Activated CD4-positive, alpha-beta memory T cell treated with anti-CD3 and anti-CD28 coated beads, Interleukin-2, amount 10 ng/mL, durations not matched to agents 7 days and 5 days (primary cell): ENCODE data around the gene ADGRG6. TPM values are rescaled to one million over a fixed set of nuclear protein-coding genes. Genes with fewer than 3 reads are reported as not detected.
"Not testable (repeated sequence)": the region's sequence is repeated elsewhere in the genome, so short reads cannot be mapped to it uniquely, and the experiment has no call there.

Experiments used
- CTCF ChIA-PET: fragments of 350-600 bp; sonication (Branson Sonifier 250); formaldehyde crosslinking; loops from one replicate; lab custom pipeline; 2021; ENCODE audit warnings: antibody characterized with exemption, inconsistent platforms; lab: Charles Lee
- POLR2A ChIA-PET: fragments of 350-600 bp; sonication (Branson Sonifier 250); formaldehyde crosslinking; loops from one replicate; lab custom pipeline; 2021; ENCODE audit warnings: antibody characterized with exemption; lab: Charles Lee
- DNase-seq: peaks from one replicate; pipeline ENCODE4 v3.0.0-alpha.2; 2020
- H3K27ac Mint-ChIP-seq: one replicate; pipeline ENCODE4 v1.8.0; 2021; ENCODE audit warnings: mild to moderate bottlenecking, mixed read lengths
- H3K27me3 Mint-ChIP-seq: one replicate; pipeline ENCODE4 v1.8.0; 2021; ENCODE audit warnings: mixed read lengths
- H3K36me3 Mint-ChIP-seq: one replicate; pipeline ENCODE4 v1.8.0; 2021; ENCODE audit warnings: low read depth, mixed read lengths
- H3K4me1 Mint-ChIP-seq: one replicate; pipeline ENCODE4 v1.8.0; 2021; ENCODE audit warnings: mixed read lengths
- H3K4me3 Mint-ChIP-seq: one replicate; pipeline ENCODE4 v1.8.0; 2021; ENCODE audit warnings: mild to moderate bottlenecking, mixed read lengths
- H3K9me3 Mint-ChIP-seq: one replicate; pipeline ENCODE4 v1.8.0; 2021; ENCODE audit warnings: mixed read lengths
- total RNA-seq, 2 experiments: library from RNA; stranded (reverse); gene quantifications; one replicate each; pipeline ENCODE4 v1.2.3, GENCODE V29; 2021

Gene ADGRG6
- total RNA-seq, 2 experiments from 2014 or later: not detected

GRCh38 chr6:142279350-142280180 lies 22.2 kb upstream of the ADGRG6 start:
- Mint-ChIP-seq H3K9me3 (no peaks in the 10 kb centered on the region), H3K4me1 (no peaks in the 10 kb centered on the region), H3K36me3 (no peaks in the 10 kb centered on the region), H3K4me3 (no peak overlapping the region), H3K27me3 (peaks cover 2% of the 10 kb centered on the region), H3K27ac (no peak overlapping the region)
- DNase-seq: no peak
- ChIA-PET CTCF (no interaction called here), POLR2A (no interaction called here)

GRCh38 chr6:142280265-142280664 lies 21.5 kb upstream of the ADGRG6 start:
- Mint-ChIP-seq H3K36me3 (no peaks in the 10 kb centered on the region), H3K4me3 (no peak overlapping the region), H3K4me1 (no peaks in the 10 kb centered on the region), H3K27ac (no peak overlapping the region), H3K27me3 (peaks cover 2% of the 10 kb centered on the region), H3K9me3 (no peaks in the 10 kb centered on the region)
- CTCF ChIA-PET: no interaction called here
- no peak for DNase-seq
- POLR2A ChIA-PET: no interaction called here

GRCh38 chr6:142280927-142281326 lies 20.9 kb upstream of the ADGRG6 start:
- CTCF ChIA-PET: no interaction called here
- POLR2A ChIA-PET: no interaction called here
- no peak overlapping the region for H3K27ac Mint-ChIP-seq
- H3K4me3 Mint-ChIP-seq: no peak overlapping the region
- H3K4me1 Mint-ChIP-seq: no peaks in the 10 kb centered on the region
- no peaks in the 10 kb centered on the region for H3K9me3 Mint-ChIP-seq
- no peak for DNase-seq
- H3K27me3 Mint-ChIP-seq: peaks cover 2% of the 10 kb centered on the region
- H3K36me3 Mint-ChIP-seq: no peaks in the 10 kb centered on the region

- H3K36me3 Mint-ChIP-seq, H3K27ac Mint-ChIP-seq, H3K4me1 Mint-ChIP-seq, DNase-seq, H3K4me3 Mint-ChIP-seq, H3K9me3 Mint-ChIP-seq, H3K27me3 Mint-ChIP-seq, CTCF ChIA-PET, POLR2A ChIA-PET: not testable (repeated sequence)
Measured at GRCh38 chr6:142283138-142283537, 18.7 kb upstream of the ADGRG6 start.

- CTCF ChIA-PET: no interaction called here
- H3K4me3 Mint-ChIP-seq: no peak overlapping the region
- DNase-seq: no peak
- POLR2A ChIA-PET: no interaction called here
- no peak overlapping the region for H3K27ac Mint-ChIP-seq
- no peaks in the 10 kb centered on the region for H3K9me3 Mint-ChIP-seq
- H3K4me1 Mint-ChIP-seq: no peaks in the 10 kb centered on the region
- peaks cover 2% of the 10 kb centered on the region for H3K27me3 Mint-ChIP-seq
- no peaks in the 10 kb centered on the region for H3K36me3 Mint-ChIP-seq
Measured at GRCh38 chr6:142284419-142284818, 17.4 kb upstream of the ADGRG6 start.

- Mint-ChIP-seq H3K27me3 (peaks cover 2% of the 10 kb centered on the region), H3K36me3 (no peaks in the 10 kb centered on the region), H3K4me1 (no peaks in the 10 kb centered on the region), H3K4me3 (no peak overlapping the region), H3K9me3 (no peaks in the 10 kb centered on the region), H3K27ac (no peak overlapping the region)
- ChIA-PET CTCF (no interaction called here), POLR2A (no interaction called here)
- DNase-seq: no peak
Measured at GRCh38 chr6:142285235-142286087, 16.3 kb upstream of the ADGRG6 start.

- peaks cover 2% of the 10 kb centered on the region for H3K27me3 Mint-ChIP-seq
- no peaks in the 10 kb centered on the region for H3K36me3 Mint-ChIP-seq
- H3K27ac Mint-ChIP-seq: no peak overlapping the region
- H3K4me1 Mint-ChIP-seq: no peaks in the 10 kb centered on the region
- ChIA-PET POLR2A (no interaction called here), CTCF (no interaction called here)
- no peak for DNase-seq
- no peak overlapping the region for H3K4me3 Mint-ChIP-seq
- no peaks in the 10 kb centered on the region for H3K9me3 Mint-ChIP-seq
Measured at GRCh38 chr6:142286088-142286409, 15.8 kb upstream of the ADGRG6 start.

- no peaks in the 10 kb centered on the region for H3K4me1 Mint-ChIP-seq
- H3K9me3 Mint-ChIP-seq: no peaks in the 10 kb centered on the region
- no peaks in the 10 kb centered on the region for H3K36me3 Mint-ChIP-seq
- ChIA-PET CTCF (no interaction called here), POLR2A (no interaction called here)
- no peak overlapping the region for H3K27ac Mint-ChIP-seq
- no peak for DNase-seq
- H3K4me3 Mint-ChIP-seq: no peak overlapping the region
- peaks cover 4% of the 10 kb centered on the region for H3K27me3 Mint-ChIP-seq
Measured at GRCh38 chr6:142289687-142290086, 12.1 kb upstream of the ADGRG6 start.

GRCh38 chr6:142290851-142291250 lies 11.0 kb upstream of the ADGRG6 start:
- Mint-ChIP-seq H3K27me3 (peaks cover 9% of the 10 kb centered on the region), H3K4me1 (no peaks in the 10 kb centered on the region), H3K4me3 (no peak overlapping the region), H3K27ac (no peak overlapping the region), H3K36me3 (no peaks in the 10 kb centered on the region), H3K9me3 (no peaks in the 10 kb centered on the region)
- ChIA-PET CTCF (no interaction called here), POLR2A (no interaction called here)
- no peak for DNase-seq

- CTCF ChIA-PET: no interaction called here
Measured at GRCh38 chr6:142291512-142291911, 10.3 kb upstream of the ADGRG6 start.

GRCh38 chr6:142292166-142292924 lies 9.5 kb upstream of the ADGRG6 start:
- H3K27me3 Mint-ChIP-seq: peaks cover 9% of the 10 kb centered on the region
- H3K9me3 Mint-ChIP-seq: no peaks in the 10 kb centered on the region
- no peaks in the 10 kb centered on the region for H3K4me1 Mint-ChIP-seq
- DNase-seq: no peak
- H3K4me3 Mint-ChIP-seq: no peak overlapping the region
- CTCF ChIA-PET: no interaction called here
- no peak overlapping the region for H3K27ac Mint-ChIP-seq
- no peaks in the 10 kb centered on the region for H3K36me3 Mint-ChIP-seq
- POLR2A ChIA-PET: no interaction called here

More at GRCh38 chr6:142291512-142291911, 10.3 kb upstream of the ADGRG6 start:
- Mint-ChIP-seq H3K27ac (no peak overlapping the region), H3K36me3 (no peaks in the 10 kb centered on the region), H3K4me3 (no peak overlapping the region), H3K9me3 (no peaks in the 10 kb centered on the region), H3K4me1 (no peaks in the 10 kb centered on the region), H3K27me3 (peaks cover 9% of the 10 kb centered on the region)
- DNase-seq: no peak
- POLR2A ChIA-PET: no interaction called here

- H3K4me1 Mint-ChIP-seq: no peaks in the 10 kb centered on the region
- no peak for DNase-seq
- H3K27me3 Mint-ChIP-seq: peaks cover 9% of the 10 kb centered on the region
- H3K4me3 Mint-ChIP-seq: no peak overlapping the region
- no peaks in the 10 kb centered on the region for H3K9me3 Mint-ChIP-seq
- POLR2A ChIA-PET: no interaction called here
- H3K36me3 Mint-ChIP-seq: no peaks in the 10 kb centered on the region
- CTCF ChIA-PET: no interaction called here
- H3K27ac Mint-ChIP-seq: no peak overlapping the region
Measured at GRCh38 chr6:142293121-142293520, 8.7 kb upstream of the ADGRG6 start.

GRCh38 chr6:142294679-142295078 lies 7.1 kb upstream of the ADGRG6 start:
- no peaks in the 10 kb centered on the region for H3K9me3 Mint-ChIP-seq
- H3K36me3 Mint-ChIP-seq: no peaks in the 10 kb centered on the region
- POLR2A ChIA-PET: no interaction called here
- CTCF ChIA-PET: no interaction called here
- peaks cover 12% of the 10 kb centered on the region for H3K27me3 Mint-ChIP-seq
- no peaks in the 10 kb centered on the region for H3K4me1 Mint-ChIP-seq
- no peak for DNase-seq
- no peak overlapping the region for H3K27ac Mint-ChIP-seq
- no peak overlapping the region for H3K4me3 Mint-ChIP-seq
